Adrenal gland (tissue), 12 donors: ENCODE data around the gene EID3. TPM values are rescaled to one million over a fixed set of nuclear protein-coding genes. Genes with fewer than 3 reads are reported as not detected.
A peak's percentile ranks its signal among the peaks of the same experiment; 100 is the strongest.

Source experiments
- DNase-seq, 7 donors: peaks; one replicate each; pipeline ENCODE4 v3.0.0-alpha.2; 2019 to 2020
- H3K27ac ChIP-seq, 5 donors: fragments of 200-600 bp; sonication (generic) in 4 of 5; 1 replicate in 3 of 5; 2 replicates in 2 of 5; pipeline versions ENCODE4 v1.5.1 to v1.8.0; 2016 to 2020; ENCODE audit warnings: mild to moderate bottlenecking in 1 of 5
- H3K27me3 ChIP-seq: fragments of 200-600 bp; 2 replicates; pipeline ENCODE4 v1.8.0; 2021
- H3K36me3 ChIP-seq, 2 donors: fragments of 200-600 bp; replicated peaks in 1 of 2; 1 replicate in 1 of 2; 2 replicates in 1 of 2; pipeline versions ENCODE4 v1.5.1 to v1.8.0; 2018 to 2022
- H3K4me1 ChIP-seq, 2 donors: fragments of 200-600 bp; replicated peaks in 1 of 2; 1 replicate in 1 of 2; 2 replicates in 1 of 2; pipeline versions ENCODE4 v1.5.1 to v1.8.0; 2018 to 2021
- H3K4me3 ChIP-seq, 4 donors: fragments of 200-600 bp; sonication (generic) in 3 of 4; one replicate each; pipeline ENCODE4 v1.5.1; 2016 to 2018
- H3K9me3 ChIP-seq, 3 donors: fragments of 200-600 bp; sonication (generic) in 1 of 3; replicated peaks in 1 of 3; 1 replicate in 2 of 3; 2 replicates in 1 of 3; pipeline versions ENCODE4 v1.5.1 to v1.8.0; 2016 to 2021
- CTCF ChIP-seq, 6 experiments: fragments of 450-650 bp in 4 of 6; fragments of 200-600 bp in 2 of 6; sonication (generic) in 1 of 6; IDR thresholded peaks; 1 replicate in 5 of 6; 2 replicates in 1 of 6; pipeline versions ENCODE4 v1.5.1 to v1.8.0; 2016 to 2021; ENCODE audit warnings: antibody characterized with exemption in 6 of 6, mild to moderate bottlenecking in 2 of 6, moderate library complexity in 1 of 6
- POLR2A ChIP-seq, 2 donors: fragments of 450-650 bp; IDR thresholded peaks; one replicate each; pipeline ENCODE4 v1.6.1; 2017; ENCODE audit warnings: antibody characterized with exemption in 2 of 2, mild to moderate bottlenecking in 2 of 2, moderate library complexity in 1 of 2
- WGBS, 4 donors: extraction: QIAGEN DNeasy Blood & Tissue Kit in 2 of 4; methylation state at CpG; one replicate each; pipeline versions ENCODE4 v1.1.5 to v1.1.7; 2013 to 2017; 5-methylcytosine and 5-hydroxymethylcytosine counted together
- intact Hi-C, 2 donors: fragments of 100-400 bp; cut with DNase I; formaldehyde crosslinking; loops; one replicate each; pipeline versions ENCODE4 v1.14.1 to v1.15.0; 2022 to 2023
- polyA plus RNA-seq, 3 donors: library from polyadenylated mRNA; stranded (reverse); fragments of 200-250 nt in 2 of 3; fragments of 350-450 nt in 1 of 3; fragmentation: Illumina TruSeq in 1 of 3; extraction: RNeasy Lipid Tissue Mini Kit (QIAGEN cat#74804) in 1 of 3; gene quantifications; one replicate each; pipeline ENCODE4 v1.2.3, GENCODE V29; 2013 to 2014
- total RNA-seq, 9 donors: library from RNA; depleted of rRNA in 4 of 9; stranded (reverse); fragments of >200 nt in 4 of 9; fragments of 120-200 nt in 1 of 9; fragmentation: NEBNext Ultra II Directional in 1 of 9; extraction: Animal tissue kit (Norgen Biotek cat#: 25700) in 1 of 9; gene quantifications; one replicate each; pipeline versions ENCODE4 v1.1.0 to v1.2.4, GENCODE V29; 2013 to 2023
- donor health status: healthy with polysubstance abuse.
- donor health status: Bipolar disorder and iron deficiency.
- donor health status: DM: yes; HTN: yes; CAD: no.
- donor health status: DM: no; HTN: no; CAD: no.
- donor health status: DM: no; HTN: no; CAD: no.
- donor health status: DM: yes; HTN: yes; CAD: no.

EID3 gene
- total and polyA plus RNA-seq, 12 donors: 1.5 to 20.3 (median 5.5) TPM

- intact Hi-C loops: no loop called here
- Histone ChIP-seq H3K9me3 (no peaks in the 10 kb centered on the region), H3K27me3 (no peaks in the 10 kb centered on the region), H3K36me3 (peaks cover 0 to 63% of the 10 kb centered on the region in 2 donors), H3K27ac (no peak overlapping the region), H3K4me3 (no peak overlapping the region), H3K4me1 (peaks cover 8 to 24% of the 10 kb centered on the region in 2 donors)
- TF ChIP-seq CTCF (IDR thresholded peaks at IDR 0.05) (no peak), POLR2A (IDR thresholded peaks at IDR 0.05) (no peak)
- DNase-seq: peak in 1 of 7 donors; percentile 12
- 95 to 100% (median 97%) methylated on average over 2 of the region's 2 CpGs for WGBS, 4 donors
These were observed 45.5 kb downstream of the EID3 start for GRCh38 chr12:104348994-104349494.

- H3K9me3 ChIP-seq: no peaks in the 10 kb centered on the region
- no peak overlapping the region for H3K4me3 ChIP-seq
- intact Hi-C loops: no loop called here
- peaks cover 0 to 63% of the 10 kb centered on the region in 2 donors for H3K36me3 ChIP-seq
- peak in 1 of 7 donors; percentile 31 for DNase-seq
- peaks cover 0 to 10% of the 10 kb centered on the region in 2 donors for H3K4me1 ChIP-seq
- WGBS, 4 donors: 89 to 92% (median 91%) methylated on average over 6 to 8 of the region's 8 CpGs
- no peaks in the 10 kb centered on the region for H3K27me3 ChIP-seq
- H3K27ac ChIP-seq: no peak overlapping the region
- TF ChIP-seq POLR2A (IDR thresholded peaks at IDR 0.05): no peak
- TF ChIP-seq CTCF (IDR thresholded peaks at IDR 0.05): no peak
These were observed 46.9 kb downstream of the EID3 start for GRCh38 chr12:104350211-104351056.

- Histone ChIP-seq H3K4me1 (peaks cover 0 to 2% of the 10 kb centered on the region in 2 donors), H3K36me3 (peaks cover 0 to 54% of the 10 kb centered on the region in 2 donors)
These were observed 47.8 kb downstream of the EID3 start for GRCh38 chr12:104351057-104351983.

More at GRCh38 chr12:104351057-104351983, 47.8 kb downstream of the EID3 start:
- TF ChIP-seq POLR2A (IDR thresholded peaks at IDR 0.05): no peak
- TF ChIP-seq CTCF (IDR thresholded peaks at IDR 0.05): no peak
- 94 to 100% (median 99%) methylated on average over 4 of the region's 4 CpGs for WGBS, 4 donors
- H3K4me3 ChIP-seq: no peak overlapping the region
- no peaks in the 10 kb centered on the region for H3K9me3 ChIP-seq
- intact Hi-C loops: no loop called here
- no peak overlapping the region for H3K27ac ChIP-seq
- H3K27me3 ChIP-seq: no peaks in the 10 kb centered on the region
- DNase-seq: peak in 2 of 7 donors; percentile 22 to 49
